NCI-H187 treated with DMSO at 0.1 percent for 48 hours (cell line): ENCODE results near the gene GRP.
"Not testable (repeated sequence)": the region's sequence is repeated elsewhere in the genome, so short reads cannot be mapped to it uniquely, and the experiment has no call there.

Experiments used
- DNase-seq: peaks from one replicate; lab custom pipeline; 2025; lab: John Stamatoyannopoulos, UW

The GRP gene

DNA sequence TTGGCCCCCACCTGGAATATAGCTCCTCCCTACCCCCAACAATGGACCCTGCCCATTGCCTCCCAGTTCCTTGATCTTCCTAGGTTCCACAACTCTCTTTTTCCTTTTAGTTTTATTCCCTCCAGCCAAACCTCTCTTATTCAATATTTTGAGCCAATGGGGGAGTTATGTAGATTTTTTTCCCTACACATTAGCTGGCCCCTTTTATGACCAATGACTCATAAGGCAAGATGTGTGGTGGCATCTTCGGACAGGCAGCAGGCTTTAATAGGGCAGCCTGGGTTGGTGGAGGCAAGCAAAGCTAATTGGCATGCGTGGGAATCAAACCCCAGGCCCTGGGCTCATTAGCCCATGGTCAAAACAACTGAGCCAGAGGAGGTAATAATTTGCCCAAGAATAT, 9.2 kb downstream of the GRP start:
- no peak for DNase-seq

DNA sequence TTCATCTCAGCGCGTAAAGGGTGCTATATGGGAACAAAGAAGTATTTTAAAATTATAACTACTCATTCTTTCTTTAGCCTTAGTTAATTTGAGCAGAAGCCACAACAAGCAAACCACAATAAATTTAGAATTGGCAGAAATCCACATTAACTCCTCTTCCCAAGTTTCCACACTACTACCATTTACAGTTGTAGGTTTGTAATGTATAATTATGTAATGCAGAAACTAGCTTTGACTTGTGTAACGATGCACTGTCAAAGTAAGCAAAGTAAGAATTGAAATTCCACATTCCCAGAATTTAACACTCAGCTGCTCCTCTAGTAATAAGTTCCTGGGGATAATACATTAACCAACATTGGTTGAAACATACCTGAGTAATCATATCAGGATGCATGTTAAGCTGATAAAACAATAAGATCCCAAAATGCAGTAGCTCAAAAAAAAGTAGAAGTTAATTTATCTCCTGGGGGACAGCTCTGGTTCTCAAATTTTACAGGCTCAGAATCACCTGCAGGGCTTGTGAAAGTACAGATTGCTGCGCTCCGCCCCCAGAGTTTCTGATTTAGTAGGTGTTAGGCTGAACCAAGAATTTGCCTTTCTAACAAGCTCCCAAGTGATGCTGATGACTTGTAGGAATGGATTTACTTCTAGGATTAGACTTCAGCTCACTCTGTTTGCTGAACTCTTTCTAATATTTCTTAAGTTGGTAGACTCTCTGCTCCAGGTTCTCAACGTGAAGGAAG, 9.9 kb downstream of the GRP start:
- DNase-seq = no peak

DNA sequence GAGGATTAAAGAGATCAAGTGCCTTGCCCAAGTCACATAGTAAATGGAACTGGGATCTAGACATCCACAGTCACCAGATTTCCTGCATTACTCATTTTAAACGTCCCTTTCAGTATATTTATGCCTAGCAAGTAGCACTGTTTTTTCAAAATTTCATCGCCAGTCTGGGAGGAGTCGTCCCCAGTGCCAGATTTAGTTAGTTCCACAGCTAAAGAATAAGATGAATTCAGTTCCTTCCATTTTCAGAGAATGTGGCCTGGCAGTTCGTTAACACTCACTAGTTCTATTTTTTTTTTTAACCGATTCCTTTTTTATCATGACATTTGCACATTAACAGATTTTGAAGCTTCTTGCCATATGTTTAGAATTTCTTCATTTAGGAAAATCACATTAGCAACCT, 11.2 kb downstream of the GRP start:
- DNase-seq = no peak

DNA sequence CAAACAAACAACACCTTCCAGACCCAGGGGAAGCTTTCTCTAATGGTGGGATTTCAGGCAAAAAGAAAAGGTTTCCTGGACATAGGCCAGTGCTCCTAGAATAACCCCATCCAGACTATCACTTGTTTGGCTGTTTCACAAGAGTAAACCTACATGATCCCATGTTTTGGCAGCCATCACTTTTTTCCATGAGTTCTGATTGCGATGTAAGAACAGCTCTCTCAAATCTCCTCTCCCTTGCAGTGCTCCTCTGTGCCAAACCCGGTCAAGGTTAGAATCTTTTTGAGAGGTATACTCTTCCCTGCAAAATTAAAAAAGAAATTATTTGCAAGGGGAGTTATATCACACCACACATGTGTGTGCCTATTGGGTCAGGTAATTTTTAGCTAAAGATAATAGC, 11.9 kb downstream of the GRP start:
- DNase-seq = no peak

DNA sequence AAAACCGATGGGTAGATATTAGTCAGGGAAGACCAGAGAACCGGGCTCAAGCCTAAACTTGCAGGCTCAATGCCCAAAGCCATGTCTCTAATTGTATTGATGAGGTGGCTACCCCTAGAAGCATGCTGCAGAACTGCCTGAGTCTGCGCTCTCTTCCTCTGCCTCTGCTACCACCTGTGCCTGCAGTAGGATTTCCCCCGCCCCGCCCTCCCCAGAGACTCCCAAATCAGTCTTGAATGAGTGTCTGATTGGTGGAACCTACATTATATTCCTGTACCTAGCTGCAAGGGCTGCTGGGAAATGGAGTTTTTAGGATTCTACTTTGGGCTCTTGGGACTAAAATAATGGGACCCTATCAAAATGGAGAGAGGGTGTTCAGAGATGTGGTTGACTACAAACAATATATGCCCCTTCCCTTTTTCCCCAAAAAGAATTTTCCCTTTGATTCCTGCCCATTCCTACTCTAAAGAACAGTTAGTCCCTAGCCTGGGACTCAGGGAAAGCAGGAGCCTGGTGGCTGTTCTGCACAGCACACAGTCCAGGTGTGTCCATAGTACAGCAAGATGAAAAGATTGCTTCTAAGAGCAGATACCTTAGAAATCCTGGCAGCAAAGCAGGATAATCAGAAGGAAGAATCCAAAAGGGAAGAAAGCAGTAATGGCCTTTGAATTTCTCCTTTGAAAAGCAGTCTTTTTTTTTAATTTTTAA, 12.5 kb downstream of the GRP start:
- no peak for DNase-seq

DNA sequence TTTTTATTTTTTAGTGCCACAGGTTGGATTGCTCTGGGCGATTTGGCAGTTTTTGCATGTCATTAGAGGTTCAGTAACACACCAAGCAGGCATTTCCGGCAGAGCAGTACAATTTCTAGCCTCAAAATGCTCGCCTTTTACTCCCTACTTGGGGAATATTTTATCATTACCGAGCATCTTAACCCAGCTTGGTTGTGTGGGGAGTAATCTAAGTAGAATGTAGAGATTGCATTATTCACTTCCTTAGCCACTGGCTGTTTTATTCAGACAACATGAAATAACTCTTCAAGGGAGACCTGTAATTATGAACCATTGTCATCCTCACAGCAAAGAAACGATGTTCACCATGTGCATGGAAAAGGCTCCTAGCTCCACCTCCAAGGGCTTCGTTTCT, 13.1 kb downstream of the GRP start:
- no peak for DNase-seq

DNA sequence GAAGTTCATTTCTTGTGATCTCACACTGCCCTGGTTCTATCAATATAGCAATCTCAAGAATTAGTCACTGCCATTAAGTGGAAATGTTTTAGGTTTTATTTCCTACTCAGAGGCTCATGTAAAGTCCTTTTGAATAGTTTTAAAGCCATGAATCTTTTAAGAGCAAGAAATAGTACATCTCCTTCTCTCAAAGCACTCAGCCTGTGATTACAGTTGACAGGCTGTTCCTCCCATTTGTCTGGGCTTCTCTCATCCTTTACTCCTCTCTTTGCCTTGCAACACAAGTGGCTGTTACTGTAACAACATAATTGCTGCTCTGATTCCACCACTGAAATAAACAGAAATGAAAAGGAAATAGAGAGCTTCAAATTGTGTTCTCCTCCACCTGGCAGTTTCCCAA, 18.4 kb downstream of the GRP start:
- DNase-seq = peak; percentile 24

DNA sequence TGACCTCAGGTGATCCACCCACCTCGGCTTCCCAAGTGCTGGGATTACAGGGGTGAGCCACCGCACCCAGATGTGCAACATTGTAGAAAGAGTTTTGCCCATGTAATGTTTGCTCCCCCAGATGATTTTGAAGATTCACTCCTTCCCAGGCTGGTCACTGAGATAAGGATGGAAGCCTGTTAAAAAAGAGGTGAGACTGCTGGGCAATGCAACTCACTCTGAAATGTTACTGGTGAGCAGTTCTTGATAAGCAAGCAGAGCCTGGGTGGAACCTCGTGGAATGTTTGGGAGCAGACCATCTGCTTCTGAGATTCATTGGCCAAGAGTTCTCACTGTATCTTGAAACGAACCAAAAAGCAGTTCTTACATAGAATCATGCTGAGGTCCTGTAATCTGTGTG, 19.7 kb downstream of the GRP start:
- no peak for DNase-seq

DNA sequence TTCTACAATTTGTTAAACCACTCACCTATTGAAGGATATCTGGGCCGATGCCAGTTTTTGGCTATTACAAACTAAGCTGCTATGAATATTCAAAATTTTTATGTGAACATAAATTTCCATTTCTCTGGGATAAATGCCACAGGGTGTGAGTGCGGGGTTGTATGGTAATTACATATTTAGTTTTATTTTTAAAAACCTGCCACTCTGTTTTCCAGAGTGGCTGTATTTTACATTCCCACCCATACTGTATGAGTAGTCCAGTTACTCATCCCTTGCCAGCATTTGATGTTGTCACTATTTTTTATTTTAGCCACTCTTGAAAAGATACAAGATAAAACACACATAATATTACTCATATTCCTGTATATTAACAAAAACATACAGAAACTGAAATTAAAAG, 22.9 kb downstream of the GRP start:
- no peak for DNase-seq

DNA sequence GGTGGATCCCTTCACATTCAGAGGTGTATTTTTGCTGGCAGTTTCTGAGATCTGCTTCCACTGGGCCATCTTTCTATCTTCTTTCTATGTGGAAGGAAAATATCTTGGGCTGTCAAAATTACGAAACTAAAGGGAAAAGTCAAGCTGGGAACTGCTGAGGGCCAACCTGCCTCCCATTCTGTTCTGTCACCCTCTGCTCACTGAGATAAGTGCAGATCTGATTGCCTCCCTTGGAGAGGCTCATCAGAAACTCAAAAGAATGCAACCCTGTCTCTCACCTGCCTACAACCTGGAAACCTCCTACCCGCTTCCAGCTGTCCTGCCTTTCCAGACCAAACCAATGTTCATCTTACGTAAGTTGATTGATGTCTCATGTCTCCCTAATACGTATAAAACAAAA, 26.8 kb downstream of the GRP start:
- DNase-seq = no peak

DNA sequence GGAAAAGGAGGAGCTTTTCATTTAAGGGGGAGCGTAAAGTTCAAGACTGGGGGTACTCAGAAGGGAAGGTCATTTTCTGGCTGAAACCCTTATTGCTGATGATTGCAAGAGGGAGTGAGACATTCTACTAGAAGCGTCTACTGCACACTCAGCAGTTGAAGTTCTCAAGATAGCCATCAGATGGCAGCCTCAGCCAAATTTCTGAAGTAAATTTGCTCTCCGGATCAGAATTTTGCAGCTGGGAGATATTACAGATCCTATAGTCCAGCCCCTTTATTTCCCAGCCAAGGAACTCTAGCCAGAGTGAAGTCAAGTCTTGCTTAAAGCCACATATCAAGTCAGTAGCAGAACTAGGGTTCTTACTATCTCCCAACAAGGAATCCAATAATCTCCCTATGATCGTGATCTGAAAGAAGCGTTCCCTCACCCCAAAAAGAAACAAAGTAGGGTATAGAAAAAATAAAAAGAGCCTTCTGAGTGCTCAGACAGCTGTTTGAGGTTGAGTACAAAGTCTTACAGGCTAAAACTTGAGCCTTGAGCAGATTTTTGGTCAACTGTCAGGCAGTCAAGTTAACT, 29.3 kb downstream of the GRP start:
- no peak for DNase-seq

DNA sequence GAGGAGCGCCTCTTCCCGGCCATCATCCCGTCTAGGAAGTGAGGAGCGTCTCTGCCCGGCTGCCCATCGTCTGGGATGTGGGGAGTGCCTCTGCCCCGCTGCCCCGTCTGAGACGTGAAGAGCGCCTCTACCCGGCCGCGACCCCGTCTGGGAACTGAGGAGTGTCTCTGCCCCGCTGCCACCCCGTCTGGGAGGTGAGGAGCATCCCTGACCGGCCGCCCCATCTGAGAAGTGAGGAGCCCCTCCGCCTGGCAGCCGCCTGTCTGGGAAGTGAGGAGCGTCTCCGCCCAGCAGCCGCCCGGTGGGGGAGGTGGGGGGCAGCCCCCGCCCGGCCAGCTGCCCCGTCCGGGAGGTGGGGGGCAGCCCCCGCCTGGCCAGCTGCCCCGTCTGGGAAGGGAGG, 35.5 kb downstream of the GRP start:
- DNase-seq = not testable (repeated sequence)

DNA sequence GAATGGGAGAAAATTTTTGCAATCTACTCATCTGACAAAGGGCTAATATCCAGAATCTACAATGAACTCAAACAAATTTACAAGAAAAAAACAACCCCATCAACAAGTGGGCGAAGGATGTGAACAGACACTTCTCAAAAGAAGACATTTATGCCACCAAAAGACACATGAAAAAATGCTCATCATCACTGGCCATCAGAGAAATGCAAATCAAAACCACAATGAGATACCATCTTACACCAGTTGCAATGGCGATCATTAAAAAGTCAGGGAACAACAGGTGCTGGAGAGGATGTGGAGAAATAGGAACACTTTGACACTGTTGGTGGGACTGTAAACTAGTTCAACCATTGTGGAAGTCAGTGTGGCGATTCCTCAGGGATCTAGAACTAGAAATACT, 41.9 kb downstream of the GRP start:
- not testable (repeated sequence) for DNase-seq

DNA sequence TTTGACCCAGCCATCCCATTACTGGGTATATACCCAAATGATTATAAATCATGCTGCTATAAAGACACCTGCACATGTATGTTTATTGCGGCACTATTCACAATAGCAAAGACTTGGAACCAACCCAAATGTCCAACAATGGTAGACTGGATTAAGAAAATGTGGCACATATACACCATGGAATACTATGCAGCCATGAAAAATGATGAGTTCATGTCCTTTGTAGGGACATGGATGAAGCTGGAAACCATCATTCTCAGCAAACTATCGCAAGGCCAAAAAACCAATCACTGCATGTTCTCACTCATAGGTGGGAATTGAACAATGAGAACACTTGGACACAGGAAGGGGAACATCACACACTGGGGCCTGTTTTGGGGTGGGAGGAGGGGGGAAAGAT, 42.3 kb downstream of the GRP start:
- not testable (repeated sequence) for DNase-seq

DNA sequence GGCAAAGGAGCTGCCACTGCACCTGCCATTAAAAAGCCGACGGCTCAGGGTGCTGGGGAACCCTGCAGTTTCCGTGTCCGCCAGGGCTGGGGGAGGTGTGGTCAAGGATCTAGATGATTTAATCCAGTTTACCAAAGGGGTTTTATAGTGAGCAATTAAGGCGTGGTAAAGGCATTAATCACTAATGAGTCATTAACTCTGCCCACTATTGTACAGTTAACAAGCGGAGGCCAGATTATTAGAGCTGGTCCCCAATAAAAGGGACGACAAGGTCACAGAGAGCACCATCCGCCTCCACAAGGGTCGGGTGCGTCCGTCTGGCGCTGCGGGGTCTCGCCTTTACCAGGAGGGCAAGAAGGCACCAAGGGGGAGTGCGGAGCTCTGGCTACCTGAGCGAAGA, 43.7 kb downstream of the GRP start:
- no peak for DNase-seq

DNA sequence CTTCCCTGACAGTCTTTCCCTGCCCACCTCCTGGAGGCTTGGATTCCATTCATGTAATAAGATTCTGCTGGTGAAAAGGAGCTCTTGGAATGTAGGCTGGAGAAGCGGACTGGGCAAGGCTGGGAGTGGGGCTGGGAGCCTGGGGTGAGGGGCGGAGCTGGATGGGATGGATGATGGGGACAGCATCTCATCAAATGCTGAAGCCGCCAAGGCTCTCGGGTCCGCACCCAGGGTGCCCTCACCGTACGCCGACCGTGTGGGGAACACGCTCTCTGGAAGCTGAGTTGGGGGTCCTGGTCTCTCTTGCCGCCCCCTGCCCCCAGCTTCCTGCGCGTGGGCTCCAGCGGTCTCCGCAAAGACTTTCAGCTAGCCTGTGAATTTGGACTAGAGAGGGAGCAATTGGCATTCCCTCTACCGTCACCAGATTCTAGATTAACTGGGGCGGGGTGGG, 44.2 kb downstream of the GRP start:
- no peak for DNase-seq

DNA sequence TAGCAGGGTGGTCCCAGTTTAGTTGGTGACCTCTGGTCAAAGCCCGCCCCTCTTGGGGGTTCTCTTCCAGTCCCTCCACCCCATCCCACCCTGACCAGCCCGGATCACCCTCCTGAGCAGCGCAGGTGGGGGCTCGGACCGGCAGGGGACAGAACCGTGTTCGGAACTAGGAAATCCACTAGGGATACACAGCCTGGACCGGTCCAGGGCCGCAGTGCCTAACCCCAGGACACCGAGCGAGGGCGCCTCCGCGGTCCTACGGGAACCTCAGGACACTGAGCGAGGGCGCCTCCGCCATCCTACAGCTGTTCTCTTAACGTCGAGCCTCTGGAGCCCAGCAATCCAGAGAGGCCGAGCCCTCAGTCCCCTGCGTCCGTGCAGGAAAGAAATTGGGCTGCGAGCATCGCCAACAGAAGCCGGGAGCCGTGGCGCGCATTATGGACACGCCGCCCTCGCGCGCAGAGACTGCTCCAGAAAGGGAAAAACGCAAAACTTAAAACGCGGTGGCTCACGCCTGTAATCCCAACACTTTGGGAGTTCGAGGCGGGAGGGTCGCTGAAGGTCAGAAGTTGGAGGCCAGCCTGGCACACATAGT, 44.8 kb downstream of the GRP start:
- DNase-seq = no peak

DNA sequence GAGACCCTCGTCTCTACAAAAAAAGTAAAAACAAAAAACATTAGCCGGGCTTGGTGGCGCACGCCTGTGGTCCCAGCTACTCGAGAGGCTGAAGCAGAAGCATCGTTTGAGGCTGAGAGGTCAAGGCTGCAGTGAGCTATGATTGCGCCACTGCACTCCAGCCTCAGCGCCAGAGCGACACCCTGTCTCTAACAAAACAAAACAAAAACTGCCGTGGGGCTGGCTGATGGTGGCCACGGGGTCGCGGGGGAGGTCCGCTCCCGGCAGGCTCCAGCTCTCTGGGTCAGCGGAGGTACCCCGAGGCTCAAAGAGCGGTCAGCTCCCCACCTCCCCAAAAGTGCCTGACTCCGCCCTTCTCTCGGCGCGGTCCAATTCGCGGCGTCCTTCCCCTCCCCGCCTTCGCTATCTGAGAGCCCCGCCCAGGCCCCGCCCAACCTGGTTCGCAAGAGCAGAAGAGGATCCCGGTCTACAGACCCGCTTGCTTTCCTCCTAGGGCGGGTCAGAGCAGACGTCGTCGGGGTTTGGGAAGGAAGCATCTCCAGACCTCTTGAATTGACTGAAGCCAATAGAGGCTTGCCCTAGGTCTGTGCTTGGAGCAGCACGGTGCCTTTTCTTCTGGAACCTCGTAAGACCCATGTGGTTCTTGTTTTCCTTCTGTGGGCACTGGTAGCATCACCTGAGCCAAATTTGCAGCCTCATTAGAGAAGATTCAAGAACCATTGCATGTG, 45.5 kb downstream of the GRP start:
- DNase-seq = no peak

DNA sequence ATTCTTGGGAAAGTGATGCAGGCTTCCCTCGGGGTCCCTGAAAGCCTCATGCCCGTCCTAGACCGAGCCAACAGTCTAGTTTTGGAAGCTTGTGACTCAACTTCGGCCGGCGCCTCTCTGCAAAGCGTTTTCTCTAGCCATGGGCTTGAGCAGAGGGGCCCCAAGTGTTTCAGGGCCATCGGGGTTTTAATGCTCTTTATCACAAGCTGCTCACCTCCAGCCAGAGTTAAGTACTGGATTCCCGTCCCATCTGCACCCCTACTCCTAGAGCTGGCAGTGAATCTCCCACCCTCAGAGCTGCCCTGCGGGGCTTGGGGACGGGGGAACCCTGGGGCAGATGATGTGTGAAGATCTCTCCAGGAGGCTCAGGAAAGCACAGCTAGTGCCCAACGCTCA, 46.0 kb downstream of the GRP start:
- DNase-seq = no peak

DNA sequence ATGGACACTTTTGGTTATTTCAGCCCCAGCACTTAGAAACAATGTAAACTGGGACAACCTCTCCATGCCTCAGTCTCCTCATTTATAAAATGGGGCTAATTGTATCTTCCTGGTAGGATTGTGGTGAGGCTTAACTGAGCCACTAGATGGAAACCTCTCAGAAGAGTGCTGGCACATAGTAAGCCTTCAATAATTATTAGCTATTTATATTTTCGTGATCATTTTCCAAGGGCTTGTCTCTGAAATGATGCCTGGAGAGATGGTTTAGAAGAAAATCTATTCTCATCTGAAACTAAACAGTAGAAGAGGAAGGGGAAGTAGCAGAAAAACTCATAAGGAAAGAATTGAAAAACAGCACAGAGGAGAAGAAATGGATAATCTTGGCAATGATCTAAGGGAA, 46.5 kb downstream of the GRP start:
- DNase-seq = no peak

DNA sequence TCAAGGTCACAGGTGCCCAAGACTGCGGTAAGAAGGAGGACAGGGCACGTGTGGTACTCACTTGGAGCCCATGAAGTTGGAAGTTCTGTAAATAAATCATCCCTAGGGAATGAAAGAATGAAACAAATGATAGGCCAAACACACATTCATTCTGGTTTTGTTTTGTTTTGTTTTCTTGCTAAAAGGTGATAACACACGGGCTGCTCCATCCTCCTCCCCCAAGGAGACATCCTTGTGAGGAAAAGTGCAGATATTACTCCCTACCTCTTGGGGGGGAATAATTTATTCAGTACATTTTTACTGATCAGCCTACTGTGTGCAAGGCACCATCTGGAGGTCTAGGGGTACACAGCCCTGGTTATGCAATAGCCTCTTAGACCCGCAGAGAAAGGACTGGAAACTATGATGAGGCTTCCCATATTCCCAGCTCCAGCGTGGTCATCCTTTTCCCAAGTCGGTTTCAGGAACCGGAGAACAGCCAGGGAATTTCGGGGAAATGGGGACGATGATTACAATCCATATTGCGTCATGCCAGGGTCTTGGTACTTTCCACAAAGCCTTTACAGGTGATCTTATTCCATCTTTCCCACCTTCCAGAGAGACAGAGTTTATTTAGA, 47.0 kb downstream of the GRP start:
- no peak for DNase-seq
